Stimulated activated CD4-positive, alpha-beta T cell treated with anti-CD3 and anti-CD28 coated beads, Interleukin-1b, Interleukin-23, amount 100 ng/mL, for 24 hours (primary cell): Measurements from ENCODE around the gene CNNM1.

Experiments used
- DNase-seq, 4 experiments: peaks; one replicate each; pipeline ENCODE4 v3.0.0-alpha.2; 2020; ENCODE audit warnings: low read depth in 4 of 4, low spot score in 1 of 4

CNNM1 gene

GRCh38 chr10:99337311-99337811 is 8.2 kb downstream of the CNNM1 start:
- DNase-seq: no peak

- no peak for DNase-seq
These were observed 8.7 kb downstream of the CNNM1 start for GRCh38 chr10:99337901-99338300.

GRCh38 chr10:99339077-99339476 is 9.9 kb downstream of the CNNM1 start:
- no peak for DNase-seq

- no peak for DNase-seq
These were observed 10.4 kb downstream of the CNNM1 start for GRCh38 chr10:99339563-99340047.

- DNase-seq: no peak
These were observed 11.5 kb downstream of the CNNM1 start for GRCh38 chr10:99340650-99341049.

GRCh38 chr10:99341248-99341647 is 12.1 kb downstream of the CNNM1 start:
- DNase-seq: no peak

- DNase-seq: no peak
These were observed 12.8 kb downstream of the CNNM1 start for GRCh38 chr10:99341860-99342490.

- DNase-seq: no peak
These were observed 14.1 kb downstream of the CNNM1 start for GRCh38 chr10:99343262-99343661.

- no peak for DNase-seq
These were observed 15.6 kb downstream of the CNNM1 start for GRCh38 chr10:99344715-99345114.

- no peak for DNase-seq
These were observed 16.2 kb downstream of the CNNM1 start for GRCh38 chr10:99345350-99345749.

- no peak for DNase-seq
These were observed 17.1 kb downstream of the CNNM1 start for GRCh38 chr10:99346247-99346646.

GRCh38 chr10:99347672-99348071 is 18.5 kb downstream of the CNNM1 start:
- no peak for DNase-seq

- no peak for DNase-seq
These were observed 24.0 kb downstream of the CNNM1 start for GRCh38 chr10:99353182-99353581.

GRCh38 chr10:99357691-99358090 is 28.5 kb downstream of the CNNM1 start:
- no peak for DNase-seq

GRCh38 chr10:99358101-99358500 is 28.9 kb downstream of the CNNM1 start:
- no peak for DNase-seq

GRCh38 chr10:99360934-99361333 is 31.8 kb downstream of the CNNM1 start:
- no peak for DNase-seq

- DNase-seq: no peak
These were observed 35.0 kb downstream of the CNNM1 start for GRCh38 chr10:99364125-99364524.

GRCh38 chr10:99365311-99365710 is 36.2 kb downstream of the CNNM1 start:
- DNase-seq: no peak

GRCh38 chr10:99365736-99366135 is 36.6 kb downstream of the CNNM1 start:
- DNase-seq: no peak

- DNase-seq: no peak
These were observed 37.5 kb downstream of the CNNM1 start for GRCh38 chr10:99366666-99367065.

GRCh38 chr10:99368646-99369045 is 39.5 kb downstream of the CNNM1 start:
- no peak for DNase-seq

GRCh38 chr10:99369126-99369525 is 40.0 kb downstream of the CNNM1 start:
- no peak for DNase-seq

GRCh38 chr10:99369551-99369950 is 40.4 kb downstream of the CNNM1 start:
- DNase-seq: no peak
